DOHH2 (cell line): ENCODE measurements around the gene EVI2A.

ENCODE experiments used
- CTCF ChIP-seq: fragments of 200-600 bp; sonication (generic); IDR thresholded peaks from one replicate; pipeline ENCODE4 v1.5.1; 2014; ENCODE audit warnings: antibody characterized with exemption, mild to moderate bottlenecking, low read depth, low read length; ENCODE audit not compliant: poor library complexity, severe bottlenecking
- EZH2phosphoT487 ChIP-seq: fragments of 200-600 bp; sonication (generic); IDR thresholded peaks from 2 replicates; pipeline ENCODE4 v1.6.1; 2017; ENCODE audit warnings: borderline replicate concordance, mild to moderate bottlenecking, antibody characterized with exemption, low read length, moderate library complexity, mixed read lengths

DNA sequence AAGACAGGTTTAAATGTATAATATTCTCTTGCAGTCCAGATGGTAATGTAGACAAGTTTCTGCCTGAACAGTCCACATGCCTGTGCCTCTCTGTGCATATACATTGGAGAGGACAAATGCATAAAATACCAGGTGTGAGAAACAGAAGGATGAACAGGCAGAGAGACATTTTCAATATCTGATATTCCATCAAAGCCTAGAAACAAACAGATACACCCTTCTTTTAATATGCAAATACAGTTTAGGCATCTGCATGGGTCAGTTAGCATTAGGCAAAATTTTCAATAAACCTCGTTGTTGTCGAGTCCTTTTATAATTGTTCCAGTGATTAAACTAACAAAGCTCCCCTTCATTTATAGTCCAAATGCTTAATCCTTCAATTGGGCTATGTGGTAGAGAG lies 25.3 kb downstream of the EVI2A start:
- no peak for TF ChIP-seq CTCF
- no peak for TF ChIP-seq EZH2phosphoT487
